Tibial nerve (tissue), 4 donors: ENCODE measurements around the gene KCNT1. TPM values are rescaled to one million over a fixed set of nuclear protein-coding genes. Genes with fewer than 3 reads are reported as not detected.

ENCODE experiments used
- DNase-seq, 2 donors: peaks; one replicate each; pipeline ENCODE4 v3.0.0-alpha.2; 2019; ENCODE audit warnings: low spot score in 2 of 2
- H3K27ac ChIP-seq, 4 donors: fragments of 200-600 bp; sonication (generic) in 3 of 4; one replicate each; pipeline ENCODE4 v1.5.1; 2017 to 2019; ENCODE audit warnings: mild to moderate bottlenecking in 1 of 4
- H3K27me3 ChIP-seq, 2 donors: fragments of 200-600 bp; sonication (generic) in 1 of 2; one replicate each; pipeline versions ENCODE4 v1.5.1 to v1.6.0; 2017 to 2019
- H3K36me3 ChIP-seq, 3 donors: fragments of 200-600 bp; sonication (generic); one replicate each; pipeline ENCODE4 v1.5.1; 2018 to 2019
- H3K4me1 ChIP-seq, 4 donors: fragments of 200-600 bp; sonication (generic) in 3 of 4; one replicate each; pipeline ENCODE4 v1.5.1; 2017 to 2019
- H3K4me3 ChIP-seq, 4 donors: fragments of 200-600 bp; sonication (generic) in 3 of 4; one replicate each; pipeline ENCODE4 v1.5.1; 2017 to 2019; ENCODE audit warnings: mild to moderate bottlenecking in 1 of 4, moderate library complexity in 1 of 4
- H3K9me3 ChIP-seq, 4 donors: fragments of 200-600 bp; sonication (generic) in 3 of 4; one replicate each; pipeline ENCODE4 v1.5.1; 2017 to 2019
- EP300 ChIP-seq, 2 donors: sonication (generic); formaldehyde crosslinking; IDR thresholded peaks; one replicate each; pipeline ENCODE4 v1.6.1; 2017; ENCODE audit warnings: antibody characterized with exemption in 2 of 2, mild to moderate bottlenecking in 1 of 2
- POLR2A ChIP-seq, 2 donors: fragments of 450-650 bp; IDR thresholded peaks; one replicate each; pipeline ENCODE4 v1.6.1; 2017; ENCODE audit warnings: antibody characterized with exemption in 2 of 2, mild to moderate bottlenecking in 2 of 2, moderate library complexity in 2 of 2
- WGBS, 2 donors: methylation state at CpG; one replicate each; pipeline ENCODE4 v1.1.5; 2018; 5-methylcytosine and 5-hydroxymethylcytosine counted together
- total RNA-seq, 4 donors: library from RNA; depleted of rRNA; stranded (reverse); fragments of >200 nt; gene quantifications; one replicate each; pipeline ENCODE4 v1.1.0, GENCODE V29; 2016
- TF ChIP-seq, protein P1 (sequence below), 5 experiments: fragments of 200-600 bp in 3 of 5; fragments of 450-650 bp in 2 of 5; sonication (generic) in 3 of 5; IDR thresholded peaks; one replicate each; pipeline ENCODE4 v1.5.1; 2016 to 2019; ENCODE audit warnings: antibody characterized with exemption in 5 of 5, mild to moderate bottlenecking in 3 of 5, moderate library complexity in 2 of 5

Gene KCNT1
- total RNA-seq, result under 1 TPM in 2 of 4 donors, not detected in 2; under 0.01 to 0.39 TPM

DNA sequence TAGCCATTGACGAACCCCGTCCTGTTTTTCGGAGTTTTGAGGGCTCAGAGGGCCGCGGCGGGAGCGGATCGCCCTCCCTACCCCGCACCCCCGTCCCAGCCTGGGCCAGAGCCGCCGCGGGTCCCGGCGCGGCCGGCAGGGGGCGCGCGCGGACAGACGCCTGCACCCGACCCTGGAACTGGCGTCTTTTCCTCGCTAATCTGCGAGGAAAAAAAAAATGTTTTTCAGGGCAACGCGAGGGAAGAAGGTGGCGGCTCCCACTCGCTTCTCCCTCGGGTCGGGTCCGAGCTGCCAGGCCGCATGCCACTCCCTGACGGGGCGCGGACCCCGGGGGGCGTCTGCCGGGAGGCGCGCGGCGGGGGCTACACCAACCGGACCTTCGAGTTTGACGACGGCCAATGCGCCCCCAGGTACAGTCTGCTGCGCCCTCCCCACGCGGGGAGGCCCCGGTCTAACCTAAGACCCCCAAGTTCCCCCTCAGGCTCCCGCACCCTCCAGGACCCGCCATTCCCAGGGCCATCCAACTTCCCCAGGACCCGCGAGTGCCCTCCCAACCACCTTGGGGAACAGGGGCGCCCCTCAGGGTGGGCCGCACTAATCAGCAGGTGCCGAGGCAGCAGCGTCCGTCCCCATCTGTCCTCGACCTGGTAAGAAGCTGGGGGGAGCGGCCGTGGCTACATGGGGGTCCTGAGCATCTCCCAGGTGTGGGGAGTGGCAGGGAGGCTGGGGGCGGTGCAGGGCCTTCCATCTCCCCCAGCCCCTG is at the start of gene KCNT1:
KCNT1 (plus strand) TSS at position 227 of the 763 bp plus-strand sequence; CDS start at position 301, 74 bp downstream.
- WGBS, 2 donors, result 12 to 30% methylated on average over 20 to 27 of the region's 66 CpGs
- Histone ChIP-seq H3K27ac (no peak within 1 kb of the TSS), H3K4me3 (peak within 1 kb of the TSS in 1 of 4 donors; percentile 34), H3K36me3 (no peaks in the 10 kb centered on the region), H3K4me1 (peaks cover 0 to 22% (median 10%) of the 10 kb centered on the region in 4 donors), H3K27me3 (peaks cover 0 to 71% of the 10 kb centered on the region in 2 donors), H3K9me3 (no peaks in the 10 kb centered on the region)
- TF ChIP-seq, protein P1, sequence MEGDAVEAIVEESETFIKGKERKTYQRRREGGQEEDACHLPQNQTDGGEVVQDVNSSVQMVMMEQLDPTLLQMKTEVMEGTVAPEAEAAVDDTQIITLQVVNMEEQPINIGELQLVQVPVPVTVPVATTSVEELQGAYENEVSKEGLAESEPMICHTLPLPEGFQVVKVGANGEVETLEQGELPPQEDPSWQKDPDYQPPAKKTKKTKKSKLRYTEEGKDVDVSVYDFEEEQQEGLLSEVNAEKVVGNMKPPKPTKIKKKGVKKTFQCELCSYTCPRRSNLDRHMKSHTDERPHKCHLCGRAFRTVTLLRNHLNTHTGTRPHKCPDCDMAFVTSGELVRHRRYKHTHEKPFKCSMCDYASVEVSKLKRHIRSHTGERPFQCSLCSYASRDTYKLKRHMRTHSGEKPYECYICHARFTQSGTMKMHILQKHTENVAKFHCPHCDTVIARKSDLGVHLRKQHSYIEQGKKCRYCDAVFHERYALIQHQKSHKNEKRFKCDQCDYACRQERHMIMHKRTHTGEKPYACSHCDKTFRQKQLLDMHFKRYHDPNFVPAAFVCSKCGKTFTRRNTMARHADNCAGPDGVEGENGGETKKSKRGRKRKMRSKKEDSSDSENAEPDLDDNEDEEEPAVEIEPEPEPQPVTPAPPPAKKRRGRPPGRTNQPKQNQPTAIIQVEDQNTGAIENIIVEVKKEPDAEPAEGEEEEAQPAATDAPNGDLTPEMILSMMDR (IDR thresholded peaks at IDR 0.05), result peak; percentile 77 to 92 (median 90)
- TF ChIP-seq EP300 (IDR thresholded peaks at IDR 0.05), result no peak
- peak in 1 of 2 donors; percentile 36 for DNase-seq

DNA sequence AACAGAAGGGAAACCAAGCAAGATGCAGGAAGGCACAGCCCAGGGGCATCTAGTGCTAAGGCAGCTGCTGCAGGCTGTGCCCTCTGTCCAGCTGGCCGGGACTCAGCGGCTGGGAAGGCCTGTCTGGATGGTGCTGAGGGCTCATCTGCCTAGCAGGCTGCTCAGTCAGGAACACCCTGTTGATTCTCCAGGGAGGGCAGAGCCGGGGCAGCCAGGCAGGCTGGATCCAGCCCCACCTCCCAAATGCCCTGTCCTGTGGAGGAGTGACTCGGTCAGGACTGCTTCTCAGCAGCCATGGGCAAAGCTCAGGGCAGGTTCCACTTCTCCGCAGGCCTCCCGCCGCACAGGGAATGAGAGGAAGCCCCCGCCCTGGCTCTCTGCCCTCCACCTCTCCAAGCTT is 46.7 kb upstream of the KCNT1 start:
- no peak overlapping the region for H3K4me3 ChIP-seq
- no peak for DNase-seq
- no peaks in the 10 kb centered on the region for H3K36me3 ChIP-seq
- TF ChIP-seq, protein P1 (IDR thresholded peaks at IDR 0.05), result no peak
- TF ChIP-seq POLR2A (IDR thresholded peaks at IDR 0.05), result no peak
- no peak for TF ChIP-seq EP300 (IDR thresholded peaks at IDR 0.05)
- H3K9me3 ChIP-seq, result no peaks in the 10 kb centered on the region
- no peaks in the 10 kb centered on the region for H3K4me1 ChIP-seq
- peaks cover 0 to 8% of the 10 kb centered on the region in 2 donors for H3K27me3 ChIP-seq
- WGBS, 2 donors, result 71 to 82% methylated on average over 8 of the region's 8 CpGs
- H3K27ac ChIP-seq, result no peak overlapping the region

DNA sequence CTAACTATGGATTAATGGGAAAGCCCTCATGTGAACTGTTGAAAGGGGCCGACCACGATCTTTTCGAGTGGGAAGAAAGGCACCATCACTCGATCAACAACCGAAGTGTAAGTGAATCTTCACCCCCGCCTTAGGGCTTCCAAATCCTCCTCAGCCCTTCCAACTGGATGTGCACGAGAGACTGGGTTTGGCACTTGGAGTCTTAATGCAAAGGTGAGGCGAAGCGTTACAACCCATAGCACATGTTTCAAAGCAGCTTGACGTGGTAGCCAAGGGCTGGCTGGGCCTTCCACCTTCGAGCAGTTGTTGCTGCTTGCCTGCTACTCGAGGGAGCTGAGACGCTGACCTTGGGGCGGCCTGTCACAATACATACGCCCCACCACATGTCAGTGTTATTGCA is 44.6 kb upstream of the KCNT1 start:
- Histone ChIP-seq H3K4me3 (no peak overlapping the region), H3K27ac (no peak overlapping the region), H3K27me3 (peaks cover 0 to 8% of the 10 kb centered on the region in 2 donors), H3K4me1 (no peaks in the 10 kb centered on the region), H3K36me3 (no peaks in the 10 kb centered on the region), H3K9me3 (no peaks in the 10 kb centered on the region)
- DNase-seq, result no peak
- TF ChIP-seq EP300 (IDR thresholded peaks at IDR 0.05) (no peak), POLR2A (IDR thresholded peaks at IDR 0.05) (no peak)
- TF ChIP-seq, protein P1 (IDR thresholded peaks at IDR 0.05), result no peak
- WGBS, 2 donors, result 83 to 85% methylated on average over 15 of the region's 15 CpGs

DNA sequence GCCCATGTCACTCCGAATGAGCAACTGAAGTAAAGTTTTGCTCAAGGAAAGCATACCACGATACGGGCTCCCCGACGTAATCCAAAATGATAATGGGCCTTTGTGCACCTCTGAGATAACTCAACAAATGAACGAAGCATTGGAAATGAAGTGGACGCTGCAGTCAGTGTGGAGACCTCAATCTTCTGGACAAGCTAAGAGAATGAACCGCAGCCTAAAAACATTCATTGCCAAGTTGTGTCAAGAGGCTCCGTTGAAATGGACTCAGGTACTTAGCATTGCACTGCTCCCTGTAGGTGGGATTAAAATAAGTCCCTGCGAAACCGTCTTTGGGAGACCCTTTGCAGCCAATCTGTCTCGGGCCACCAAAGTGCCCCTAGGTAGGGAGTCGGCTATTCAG is 42.7 kb upstream of the KCNT1 start:
- Histone ChIP-seq H3K27ac (no peak overlapping the region), H3K36me3 (no peaks in the 10 kb centered on the region), H3K4me1 (no peaks in the 10 kb centered on the region), H3K27me3 (peaks cover 0 to 8% of the 10 kb centered on the region in 2 donors), H3K9me3 (no peaks in the 10 kb centered on the region), H3K4me3 (no peak overlapping the region)
- DNase-seq, result no peak
- 85 to 91% methylated on average over 13 of the region's 13 CpGs for WGBS, 2 donors
- no peak for TF ChIP-seq POLR2A (IDR thresholded peaks at IDR 0.05)
- TF ChIP-seq, protein P1 (IDR thresholded peaks at IDR 0.05), result no peak
- TF ChIP-seq EP300 (IDR thresholded peaks at IDR 0.05), result no peak

DNA sequence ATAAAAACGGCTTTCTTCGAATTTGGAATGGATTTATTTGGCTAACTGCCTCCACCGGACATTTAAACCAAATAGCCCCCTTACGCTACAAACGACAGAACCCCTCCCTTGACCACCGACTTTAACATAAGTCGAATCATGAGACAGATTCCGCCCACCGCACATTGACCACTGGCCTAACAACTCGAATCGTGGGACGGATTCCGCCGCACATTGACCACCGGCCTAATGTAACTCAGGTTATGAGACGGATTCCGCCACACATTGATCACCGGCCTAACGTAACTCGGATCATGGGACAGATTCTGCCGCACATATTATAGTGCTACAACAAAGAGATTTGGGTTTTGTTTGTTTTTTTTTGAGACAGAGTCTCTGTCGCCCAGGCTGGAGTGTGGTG is 41.6 kb upstream of the KCNT1 start:
- Histone ChIP-seq H3K36me3 (no peaks in the 10 kb centered on the region), H3K27me3 (peaks cover 0 to 3% of the 10 kb centered on the region in 2 donors), H3K4me1 (no peaks in the 10 kb centered on the region), H3K9me3 (no peaks in the 10 kb centered on the region), H3K4me3 (no peak overlapping the region), H3K27ac (no peak overlapping the region)
- WGBS, 2 donors, result 90 to 95% methylated on average over 22 of the region's 22 CpGs
- DNase-seq, result no peak
- TF ChIP-seq POLR2A (IDR thresholded peaks at IDR 0.05) (no peak), EP300 (IDR thresholded peaks at IDR 0.05) (no peak)
- TF ChIP-seq, protein P1 (IDR thresholded peaks at IDR 0.05), result no peak
